Left lung (tissue), 10 donors: Measurements from ENCODE around the gene DAP3. TPM values are rescaled to one million over a fixed set of nuclear protein-coding genes. Genes with fewer than 3 reads are reported as not detected.
"Not testable (repeated sequence)": the region's sequence is repeated elsewhere in the genome, so short reads cannot be mapped to it uniquely, and the experiment has no call there.

Source experiments
- ATAC-seq: fragments of 200-7000 bp; cut with Tn5 transposase; one replicate; pipeline ENCODE4 v1.9.1; 2020; ENCODE audit warnings: moderate library complexity
- DNase-seq, 4 donors: peaks; one replicate each; pipeline ENCODE4 v3.0.0-alpha.2; 2013 to 2020
- H3K27ac ChIP-seq, 2 donors: fragments of 200-600 bp; sonication (generic) in 1 of 2; one replicate each; pipeline versions ENCODE4 v1.5.0 to v1.8.0; 2020 to 2021
- H3K27me3 ChIP-seq, 2 donors: fragments of 200-600 bp; sonication (generic) in 1 of 2; one replicate each; pipeline versions ENCODE4 v1.5.0 to v1.8.0; 2020 to 2021
- H3K36me3 ChIP-seq, 2 donors: fragments of 200-600 bp; sonication (generic) in 1 of 2; one replicate each; pipeline versions ENCODE4 v1.5.0 to v1.8.0; 2020 to 2021
- H3K4me1 ChIP-seq, 2 donors: fragments of 200-600 bp; one replicate each; pipeline ENCODE4 v1.8.0; 2021
- H3K4me3 ChIP-seq, 2 donors: fragments of 200-600 bp; sonication (generic) in 1 of 2; one replicate each; pipeline versions ENCODE4 v1.5.0 to v1.8.0; 2020 to 2021; ENCODE audit warnings: mild to moderate bottlenecking in 1 of 2
- H3K9me3 ChIP-seq, 2 donors: fragments of 200-600 bp; sonication (generic) in 1 of 2; one replicate each; pipeline versions ENCODE4 v1.5.0 to v1.8.0; 2020 to 2021
- intact Hi-C, 2 donors: fragments of 100-400 bp; cut with DNase I; formaldehyde crosslinking; loops; one replicate each; pipeline versions ENCODE4 v1.11.2 to v1.14.2; 2022
- polyA plus RNA-seq, 6 donors: library from polyadenylated mRNA; unstranded; fragments of 120-200 nt; gene quantifications; one replicate each; pipeline ENCODE4 v1.2.1, GENCODE V29; 2013; ENCODE audit not compliant: insufficient read length in 6 of 6
- total RNA-seq, 2 donors: library from RNA; stranded (reverse); fragmentation: NEBNext Ultra II Directional; extraction: Animal tissue kit (Norgen Biotek cat#: 25700); gene quantifications; one replicate each; pipeline ENCODE4 v1.2.1, GENCODE V29; 2021
- TF ChIP-seq, protein P1 (sequence below), 2 donors: fragments of 200-600 bp; sonication (generic) in 1 of 2; IDR thresholded peaks; one replicate each; pipeline versions ENCODE4 v1.5.0 to v1.8.0; 2021; ENCODE audit warnings: antibody characterized with exemption in 2 of 2
- donor health status: DM: no; HTN: yes; CAD: no.
- donor health status: DM: no; HTN: no; CAD: no.

Gene DAP3
- total and polyA plus RNA-seq, 8 donors, result 71.7 to 141 (median 124) TPM

DNA sequence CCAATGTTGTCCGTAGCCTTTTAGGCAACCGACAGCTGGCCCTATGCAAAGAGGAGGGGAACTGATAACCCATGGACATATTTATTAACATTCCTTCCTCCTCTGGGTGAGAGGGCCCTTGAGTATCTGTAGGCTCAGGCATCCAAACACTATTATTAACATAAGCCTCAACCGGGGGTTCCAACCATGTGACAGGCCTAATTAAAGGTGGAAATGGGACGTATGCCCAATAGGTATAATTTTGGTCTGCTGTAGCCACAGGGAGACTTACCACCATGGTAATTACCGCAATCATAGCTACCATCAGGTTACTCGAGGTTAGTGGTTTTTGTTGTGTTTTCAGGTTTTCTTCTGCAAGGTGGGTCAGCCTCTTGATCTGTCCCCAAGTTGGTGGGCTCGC, 5.3 kb downstream of the DAP3 start:
- Histone ChIP-seq H3K27ac (no peak overlapping the region), H3K27me3 (no peaks in the 10 kb centered on the region), H3K9me3 (no peaks in the 10 kb centered on the region), H3K4me3 (no peak overlapping the region), H3K36me3 (peaks cover 0 to 27% of the 10 kb centered on the region in 2 donors), H3K4me1 (peaks cover 10 to 34% of the 10 kb centered on the region in 2 donors)
- intact Hi-C loops, result no loop called here
- ATAC-seq (no peak), DNase-seq (no peak)
- TF ChIP-seq, protein P1, sequence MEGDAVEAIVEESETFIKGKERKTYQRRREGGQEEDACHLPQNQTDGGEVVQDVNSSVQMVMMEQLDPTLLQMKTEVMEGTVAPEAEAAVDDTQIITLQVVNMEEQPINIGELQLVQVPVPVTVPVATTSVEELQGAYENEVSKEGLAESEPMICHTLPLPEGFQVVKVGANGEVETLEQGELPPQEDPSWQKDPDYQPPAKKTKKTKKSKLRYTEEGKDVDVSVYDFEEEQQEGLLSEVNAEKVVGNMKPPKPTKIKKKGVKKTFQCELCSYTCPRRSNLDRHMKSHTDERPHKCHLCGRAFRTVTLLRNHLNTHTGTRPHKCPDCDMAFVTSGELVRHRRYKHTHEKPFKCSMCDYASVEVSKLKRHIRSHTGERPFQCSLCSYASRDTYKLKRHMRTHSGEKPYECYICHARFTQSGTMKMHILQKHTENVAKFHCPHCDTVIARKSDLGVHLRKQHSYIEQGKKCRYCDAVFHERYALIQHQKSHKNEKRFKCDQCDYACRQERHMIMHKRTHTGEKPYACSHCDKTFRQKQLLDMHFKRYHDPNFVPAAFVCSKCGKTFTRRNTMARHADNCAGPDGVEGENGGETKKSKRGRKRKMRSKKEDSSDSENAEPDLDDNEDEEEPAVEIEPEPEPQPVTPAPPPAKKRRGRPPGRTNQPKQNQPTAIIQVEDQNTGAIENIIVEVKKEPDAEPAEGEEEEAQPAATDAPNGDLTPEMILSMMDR (IDR thresholded peaks at IDR 0.05), result no peak

DNA sequence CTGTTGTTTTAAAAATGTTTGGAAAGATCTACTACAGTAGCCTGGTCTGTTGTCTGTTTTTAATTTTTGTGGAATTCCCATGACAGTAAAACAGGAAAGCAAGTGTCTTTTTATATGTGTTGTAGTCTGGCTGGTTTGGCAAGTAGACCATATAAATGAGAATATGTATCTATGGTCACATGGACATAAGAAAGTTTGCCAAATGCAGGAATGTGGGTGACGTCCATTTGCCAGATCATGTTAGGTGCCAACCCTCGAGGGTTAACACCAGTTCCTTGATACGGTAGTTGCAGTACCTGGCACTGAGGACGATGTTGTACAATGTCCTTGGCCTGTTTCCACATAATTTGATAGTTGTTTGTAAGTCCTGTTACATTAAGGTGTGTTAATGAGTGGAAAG, 6.2 kb downstream of the DAP3 start:
- TF ChIP-seq, protein P1 (IDR thresholded peaks at IDR 0.05), result no peak
- DNase-seq (no peak), ATAC-seq (no peak)
- Histone ChIP-seq H3K4me3 (no peak overlapping the region), H3K27me3 (no peaks in the 10 kb centered on the region), H3K36me3 (peaks cover 0 to 27% of the 10 kb centered on the region in 2 donors), H3K27ac (no peak overlapping the region), H3K4me1 (peaks cover 4 to 26% of the 10 kb centered on the region in 2 donors), H3K9me3 (no peaks in the 10 kb centered on the region)
- intact Hi-C loops, result no loop called here

GRCh38 chr1:155695608-155696007, 6.7 kb downstream of the DAP3 start:
- peaks cover 0 to 24% of the 10 kb centered on the region in 2 donors for H3K36me3 ChIP-seq
- H3K4me1 ChIP-seq, result peaks cover 0 to 21% of the 10 kb centered on the region in 2 donors
- DNase-seq (no peak), ATAC-seq (no peak)
- intact Hi-C loops, result no loop called here
- H3K9me3 ChIP-seq, result no peaks in the 10 kb centered on the region
- H3K27me3 ChIP-seq, result no peaks in the 10 kb centered on the region
- TF ChIP-seq, protein P1 (IDR thresholded peaks at IDR 0.05), result no peak
- no peak overlapping the region for H3K4me3 ChIP-seq
- no peak overlapping the region for H3K27ac ChIP-seq

DNA sequence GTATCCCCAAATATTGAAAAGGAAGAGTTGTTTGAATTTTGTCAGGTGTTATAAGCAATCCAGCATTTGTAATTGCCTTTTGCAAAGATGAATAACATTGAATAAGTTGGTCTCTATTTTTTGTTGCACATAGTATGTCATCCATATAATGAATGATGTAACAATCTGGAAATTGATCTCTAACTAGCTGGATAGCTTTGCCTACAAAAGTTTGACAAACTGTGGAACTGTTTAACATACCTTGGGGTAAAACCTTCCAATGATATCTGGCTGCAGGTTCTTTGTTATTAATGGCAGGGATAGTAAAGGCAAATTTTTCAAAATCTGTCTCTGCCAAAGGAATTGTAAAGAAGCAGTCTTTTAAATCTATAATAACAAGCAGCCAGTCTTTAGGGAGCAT, 7.6 kb downstream of the DAP3 start:
- TF ChIP-seq, protein P1 (IDR thresholded peaks at IDR 0.05), result no peak
- Histone ChIP-seq H3K36me3 (peaks cover 0 to 15% of the 10 kb centered on the region in 2 donors), H3K27me3 (no peaks in the 10 kb centered on the region), H3K4me3 (no peak overlapping the region), H3K9me3 (no peaks in the 10 kb centered on the region), H3K27ac (no peak overlapping the region), H3K4me1 (peaks cover 0 to 12% of the 10 kb centered on the region in 2 donors)
- intact Hi-C loops, result no loop called here
- ATAC-seq (no peak), DNase-seq (no peak)

DNA sequence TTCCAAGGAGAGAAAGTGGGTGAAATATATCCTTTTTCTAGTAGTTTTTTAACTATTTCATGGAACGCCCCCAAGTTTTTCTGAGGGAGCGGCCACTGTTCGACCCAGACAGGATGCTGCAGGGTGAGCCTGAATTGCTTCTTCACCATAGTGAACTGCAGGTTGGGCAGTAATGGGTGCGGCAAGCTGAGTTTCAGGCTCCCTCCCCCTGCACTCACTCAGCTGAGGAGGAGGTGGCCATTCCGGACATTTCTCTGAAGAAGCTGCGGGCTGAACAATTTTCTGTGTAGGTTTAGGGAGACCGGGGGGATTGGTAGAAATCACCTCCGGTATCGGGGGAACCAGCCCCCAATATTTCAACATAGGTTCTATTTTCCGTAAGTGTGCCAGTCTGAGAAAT, 8.2 kb downstream of the DAP3 start:
- no peak for ATAC-seq
- Histone ChIP-seq H3K27me3 (no peaks in the 10 kb centered on the region), H3K36me3 (peaks cover 0 to 9% of the 10 kb centered on the region in 2 donors), H3K4me3 (no peak overlapping the region), H3K9me3 (no peaks in the 10 kb centered on the region), H3K27ac (no peak overlapping the region), H3K4me1 (peaks cover 0 to 11% of the 10 kb centered on the region in 2 donors)
- TF ChIP-seq, protein P1 (IDR thresholded peaks at IDR 0.05), result no peak
- intact Hi-C loops, result no loop called here
- DNase-seq, result no peak

GRCh38 chr1:155697616-155698015, 8.7 kb downstream of the DAP3 start:
- H3K4me1 ChIP-seq, result peaks cover 0 to 17% of the 10 kb centered on the region in 2 donors
- ATAC-seq, DNase-seq, H3K36me3 ChIP-seq, H3K4me3 ChIP-seq, H3K27me3 ChIP-seq, intact Hi-C loops, H3K9me3 ChIP-seq, H3K27ac ChIP-seq: not testable (repeated sequence)
